HepG2 (cell line): ENCODE measurements around the gene HADHA. TPM values are rescaled to one million over a fixed set of nuclear protein-coding genes. Genes with fewer than 3 reads are reported as not detected.

Source experiments
- ATF1 ChIP-seq: IDR thresholded peaks from 2 replicates; pipeline ENCODE4 v1.6.1; 2016; ENCODE audit warnings: mild to moderate bottlenecking, control low read depth
- ATF7 ChIP-seq, 2 experiments: fragments of 450-650 bp in 1 of 2; sonication (generic) in 1 of 2; formaldehyde crosslinking in 1 of 2; IDR thresholded peaks; 2 replicates each; pipeline versions ENCODE4 v1.4.0 to v1.6.1; 2016 to 2020; ENCODE audit warnings: antibody characterized with exemption in 1 of 2, mild to moderate bottlenecking in 1 of 2, missing genetic modification reagents in 1 of 2
- CHD2 ChIP-seq: IDR thresholded peaks from 2 replicates; pipeline ENCODE4 v1.6.1; 2011; ENCODE audit warnings: low read depth, low read length, improper control_type of control experiment
- EZH2 ChIP-seq: conservative IDR thresholded peaks from 2 replicates; pipeline ENCODE4 v1.6.1; 2012; ENCODE audit warnings: mild to moderate bottlenecking, low read depth, low read length, moderate library complexity
- FOXO1 ChIP-seq: sonication (generic); formaldehyde crosslinking; IDR thresholded peaks from 2 replicates; pipeline ENCODE4 v1.4.0; 2020; ENCODE audit warnings: missing genetic modification reagents
- JUND ChIP-seq: sonication (generic); formaldehyde crosslinking; IDR thresholded peaks from 2 replicates; pipeline ENCODE4 v1.8.0; 2022; ENCODE audit warnings: mild to moderate bottlenecking, missing genetic modification reagents
- KAT8 ChIP-seq: IDR thresholded peaks from 2 replicates; pipeline ENCODE4 v1.6.1; 2016; ENCODE audit warnings: missing genetic modification reagents, missing compliant biosample characterization
- PRDM10 ChIP-seq: sonication (generic); formaldehyde crosslinking; IDR thresholded peaks from 2 replicates; pipeline ENCODE4 v1.4.0; 2020; ENCODE audit warnings: low read depth, missing genetic modification reagents
- RARA ChIP-seq: IDR thresholded peaks from 2 replicates; pipeline ENCODE4 v1.6.1; 2016; ENCODE audit warnings: missing genetic modification reagents, missing compliant biosample characterization
- SP1 ChIP-seq, 2 experiments: fragments of 450-650 bp in 1 of 2; sonication (generic) in 1 of 2; formaldehyde crosslinking in 1 of 2; IDR thresholded peaks; 2 replicates each; pipeline versions ENCODE4 v1.4.0 to v1.6.1; 2016 to 2020; ENCODE audit warnings: missing genetic modification reagents in 1 of 2
- TAF1 ChIP-seq: sonication (generic); formaldehyde crosslinking; IDR thresholded peaks from 2 replicates; pipeline ENCODE4 v1.4.0; 2020; ENCODE audit warnings: missing genetic modification reagents
- THAP9 ChIP-seq: sonication (generic); formaldehyde crosslinking; IDR thresholded peaks from 2 replicates; pipeline ENCODE4; 2020; ENCODE audit warnings: missing genetic modification reagents, mild to moderate bottlenecking, borderline replicate concordance
- ZBTB25 ChIP-seq: IDR thresholded peaks from 2 replicates; pipeline ENCODE4 v1.6.1; 2018; ENCODE audit warnings: missing genetic modification reagents
- ZBTB33 ChIP-seq: sonication (generic); formaldehyde crosslinking; IDR thresholded peaks from 2 replicates; pipeline ENCODE4 v1.4.0; 2020; ENCODE audit warnings: missing genetic modification reagents
- ZMYM4 ChIP-seq: sonication (generic); formaldehyde crosslinking; IDR thresholded peaks from 2 replicates; pipeline ENCODE4 v1.8.1; 2023; ENCODE audit warnings: mild to moderate bottlenecking, missing genetic modification reagents
- ZNF24 ChIP-seq: fragments of 450-650 bp; IDR thresholded peaks from 2 replicates; pipeline ENCODE4 v1.6.1; 2017; ENCODE audit warnings: antibody characterized with exemption, mild to moderate bottlenecking
- ZNF598 ChIP-seq: sonication (generic); formaldehyde crosslinking; IDR thresholded peaks from 2 replicates; pipeline ENCODE4 v1.5.1; 2020; ENCODE audit warnings: mild to moderate bottlenecking, missing genetic modification reagents, borderline replicate concordance
- ZSCAN20 ChIP-seq: sonication (generic); formaldehyde crosslinking; IDR thresholded peaks from 2 replicates; pipeline ENCODE4 v1.4.0; 2020; ENCODE audit warnings: missing genetic modification reagents, mild to moderate bottlenecking, borderline replicate concordance
- ZSCAN29 ChIP-seq: sonication (generic); formaldehyde crosslinking; conservative IDR thresholded peaks from 2 replicates; pipeline ENCODE4 v1.4.0; 2020; ENCODE audit warnings: mild to moderate bottlenecking, missing genetic modification reagents
- polyA plus RNA-seq, 8 experiments: library from polyadenylated mRNA; depleted of rRNA in 3 of 8; stranded (reverse) in 7 of 8; unstranded in 1 of 8; fragments of >200 nt; fragmentation: Illumina TruSeq in 4 of 8; extraction: Trizol in 4 of 8; gene quantifications; 2 replicates each; pipeline versions ENCODE4 v1.2.1 to v1.2.3, GENCODE V29; 2011 to 2016; ENCODE audit warnings: low read depth in 4 of 8, missing spikeins in 1 of 8, mixed read lengths in 1 of 8; ENCODE audit not compliant: insufficient read depth in 1 of 8
- total RNA-seq, 5 experiments: library from RNA; depleted of rRNA; stranded (reverse); fragments of >200 nt; fragmentation: Illumina TruSeq; extraction: Trizol; gene quantifications; 2 replicates each; pipeline ENCODE4 v1.2.3, GENCODE V29; 2016; ENCODE audit warnings: low read depth in 1 of 5

HADHA gene
- total and polyA plus RNA-seq, 2 of the 13 experiments (the other 11 are each of a cell fraction or from before 2014, with no cell fraction given) = 102 to 270 TPM

- TF ChIP-seq ATF7 (IDR thresholded peaks at IDR 0.05) (no peak), ATF7 (CRISPR knock-in tag; IDR thresholded peaks at IDR 0.05) (no peak; the same call in 1 of the 2 replicates), THAP9 (peak; percentile 83; the same call in 1 of the 2 replicates), ZMYM4 (CRISPR knock-in tag) (peak; percentile 87), SP1 (IDR thresholded peaks at IDR 0.05) (no peak), SP1 (CRISPR knock-in tag; IDR thresholded peaks at IDR 0.05) (peak; percentile 92), ZSCAN20 (CRISPR knock-in tag) (peak; percentile 64; the same call in 1 of the 2 replicates), EZH2 (no peak), RARA (CRISPR knock-in tag) (peak; percentile 83), PRDM10 (peak; percentile 53; the same call in 1 of the 2 replicates), TAF1 (peak; percentile 87), KAT8 (CRISPR knock-in tag) (peak; percentile 91), JUND (CRISPR knock-in tag) (no peak), ZSCAN29 (CRISPR knock-in tag) (peak; percentile 62; the same call in 1 of the 2 replicates), ZBTB33 (CRISPR knock-in tag) (no peak), CHD2 (peak; percentile 21; the same call in 1 of the 2 replicates), ZBTB25 (CRISPR knock-in tag) (peak; percentile 86), ZNF598 (peak; percentile 67; the same call in 1 of the 2 replicates), FOXO1 (CRISPR knock-in tag) (peak; percentile 83), ZNF24 (peak; percentile 50; the same call in 1 of the 2 replicates), ATF1 (CRISPR knock-in tag) (no peak; the same call in 1 of the 2 replicates)
These were observed at the start of gene HADHA, which contains the start of gene HADHB (continued) for GRCh38 chr2:26244309-26245230.
